HG03460 (cell line): ENCODE measurements around the gene MED8.
"Not testable (repeated sequence)": the region's sequence is repeated elsewhere in the genome, so short reads cannot be mapped to it uniquely, and the experiment has no call there.

Source experiments
- ATAC-seq: cut with Tn5 transposase; IDR thresholded peaks from one replicate; pipeline ENCODE4 v1.9.1; 2021; ENCODE audit not compliant: unreplicated experiment

Gene MED8

DNA sequence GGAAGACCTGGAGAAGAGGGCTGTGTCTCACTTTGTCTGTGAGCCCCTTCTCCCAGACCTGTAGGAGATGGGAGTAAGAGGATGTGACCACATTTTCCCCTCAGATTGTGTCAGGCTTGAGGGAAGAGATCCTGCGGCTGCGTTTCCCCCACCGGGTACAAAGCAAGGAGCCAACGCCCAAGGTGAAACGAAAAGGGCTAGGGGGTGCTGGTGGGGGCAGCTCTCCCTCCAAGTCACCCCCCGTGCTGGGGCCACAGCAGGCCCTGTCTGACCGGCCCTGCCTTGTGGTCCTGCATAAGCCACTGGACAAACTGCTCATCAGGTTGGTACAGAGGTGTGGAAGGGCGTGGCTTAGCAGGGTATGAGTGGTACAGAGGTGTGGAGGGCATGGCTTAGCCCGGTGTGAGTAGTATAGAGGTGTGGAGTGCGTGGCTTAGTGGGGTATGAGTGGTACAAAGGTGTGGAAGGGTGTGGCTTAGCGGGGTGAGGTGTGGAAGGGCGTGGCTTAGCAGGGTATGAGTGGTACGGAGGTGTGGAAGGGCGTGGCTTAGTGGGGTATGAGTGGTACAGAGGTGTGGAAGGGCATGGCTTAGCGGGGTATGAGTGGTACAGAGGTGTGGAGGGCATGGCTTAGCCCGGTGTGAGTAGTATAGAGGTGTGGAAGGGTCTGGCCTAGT lies 33.5 kb upstream of the MED8 start:
- ATAC-seq = no peak

DNA sequence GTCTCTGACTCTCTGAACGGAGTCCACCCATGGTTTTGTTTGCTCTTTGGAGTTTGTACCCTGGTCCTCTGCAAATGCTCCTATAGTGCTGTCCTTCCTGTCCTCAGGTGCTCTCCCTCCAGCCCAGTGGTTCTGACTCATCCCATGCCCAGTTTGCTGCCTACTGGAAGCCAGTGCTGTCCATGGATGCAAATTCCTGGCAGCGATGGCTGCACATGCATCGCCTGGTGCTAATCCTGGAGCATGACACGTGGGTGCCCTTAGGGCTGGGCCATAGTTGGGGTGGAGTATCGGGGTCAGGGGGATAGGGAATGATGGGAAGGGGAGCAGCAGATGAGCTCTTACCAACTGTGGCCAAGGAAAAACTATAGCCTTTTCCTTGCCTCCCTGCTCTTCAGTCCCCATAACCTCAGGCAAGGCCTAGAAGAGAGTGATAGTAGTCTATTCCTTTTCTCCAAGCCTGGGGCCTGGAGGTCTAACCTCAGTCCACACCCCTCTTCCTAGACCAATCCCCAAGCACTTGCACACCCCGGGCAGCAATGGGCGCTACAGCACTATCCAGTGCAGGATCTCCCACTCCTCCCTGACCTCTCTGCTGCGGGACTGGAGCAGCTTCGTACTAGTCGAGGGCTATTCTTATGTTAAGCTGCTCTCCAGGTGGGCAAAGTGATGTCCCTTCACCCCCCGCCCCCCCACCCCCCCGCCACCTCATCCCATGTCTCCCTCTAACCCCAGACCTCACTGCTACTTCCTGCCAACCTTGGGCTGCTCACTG lies 32.6 kb upstream of the MED8 start:
- no peak for ATAC-seq

DNA sequence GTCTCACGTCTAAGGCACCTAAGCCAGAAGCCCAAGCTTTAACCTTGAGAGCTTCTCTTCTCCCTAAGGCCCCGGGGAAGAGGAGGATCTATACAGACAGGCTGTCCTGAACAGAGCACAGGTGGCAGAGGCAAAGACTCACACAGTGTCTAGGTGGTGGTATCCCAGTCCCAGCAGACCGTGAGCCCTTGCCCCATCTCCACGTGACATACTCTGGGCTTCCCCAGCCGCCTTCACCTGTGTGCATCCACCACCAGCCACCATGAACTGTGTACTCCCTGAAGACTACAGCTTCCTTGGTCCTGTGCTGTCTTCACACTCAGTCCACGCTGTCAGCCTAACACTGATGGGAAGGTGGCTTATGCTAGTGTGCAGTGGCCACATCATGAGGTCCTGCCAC lies 31.8 kb upstream of the MED8 start:
- ATAC-seq = no peak

GRCh38 chr1:43420874-43421273 lies 31.3 kb upstream of the MED8 start:
- no peak for ATAC-seq

GRCh38 chr1:43419627-43420425 lies 30.2 kb upstream of the MED8 start:
- ATAC-seq = no peak

DNA sequence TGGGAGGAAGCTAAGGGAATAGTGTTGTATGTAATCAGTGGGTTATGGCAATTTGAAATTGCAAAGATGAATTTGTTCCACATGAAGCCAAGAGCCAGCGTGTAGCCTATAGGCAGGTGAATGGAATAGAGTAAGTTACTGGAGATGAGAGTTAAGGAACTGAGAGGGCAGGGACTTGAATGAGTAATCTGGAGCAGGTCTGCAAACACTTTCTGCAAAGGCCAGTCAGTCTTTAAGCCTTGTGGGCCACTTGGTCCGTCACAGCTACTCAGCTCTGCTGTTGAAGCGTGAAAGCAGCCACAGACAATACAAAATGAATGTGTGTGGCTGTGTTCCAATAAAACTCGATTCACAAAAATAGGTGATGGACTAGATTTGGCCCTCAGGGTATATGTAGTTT lies 29.3 kb upstream of the MED8 start:
- ATAC-seq = no peak

DNA sequence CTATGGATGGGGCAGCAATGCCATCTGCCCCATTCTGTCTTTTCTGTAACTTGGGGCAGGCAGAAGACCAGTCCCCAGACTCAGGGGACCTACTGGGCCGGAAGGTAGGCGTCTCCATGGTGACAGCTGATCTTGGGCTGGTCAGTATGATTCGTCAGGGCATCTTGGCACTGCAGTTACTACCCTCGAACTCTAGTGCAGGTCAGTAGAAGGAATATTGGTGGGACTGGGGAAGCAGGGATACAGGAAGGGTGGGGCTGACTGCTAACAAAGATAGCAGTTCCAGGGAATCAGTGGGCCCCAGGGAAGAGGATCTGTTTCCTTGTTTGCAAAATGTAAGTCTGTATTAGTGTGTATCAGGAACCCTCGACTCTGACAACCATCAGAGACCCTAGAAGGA lies 26.3 kb upstream of the MED8 start:
- ATAC-seq = no peak

DNA sequence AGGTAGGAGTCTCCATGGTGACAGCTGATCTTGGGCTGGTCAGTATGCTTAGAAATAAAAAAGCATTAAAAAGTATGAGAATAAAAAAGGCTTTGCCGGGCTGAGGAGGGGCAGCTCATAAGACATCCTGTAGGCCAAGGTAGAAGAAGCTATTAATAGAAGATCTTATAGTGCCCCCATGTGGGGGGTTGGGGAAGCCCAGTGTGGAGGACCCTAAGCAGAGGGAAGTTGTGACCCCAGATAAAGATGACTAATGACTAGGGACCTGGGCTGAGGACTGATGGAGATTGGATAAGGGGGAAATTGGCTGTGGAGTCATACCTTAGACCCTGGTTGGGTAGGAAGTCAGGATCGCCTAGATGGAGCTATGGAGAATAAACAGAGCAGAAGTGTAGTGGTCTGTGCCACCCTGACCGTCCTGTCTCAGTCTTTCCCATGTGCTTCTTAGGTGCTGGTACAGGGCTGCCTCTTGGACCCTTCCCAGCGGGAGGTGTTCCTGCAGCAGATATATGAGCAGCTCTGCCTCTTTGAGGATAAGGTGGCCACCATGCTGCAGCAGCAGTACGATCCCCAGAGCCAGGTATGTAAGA lies 25.1 kb upstream of the MED8 start:
- ATAC-seq = no peak

DNA sequence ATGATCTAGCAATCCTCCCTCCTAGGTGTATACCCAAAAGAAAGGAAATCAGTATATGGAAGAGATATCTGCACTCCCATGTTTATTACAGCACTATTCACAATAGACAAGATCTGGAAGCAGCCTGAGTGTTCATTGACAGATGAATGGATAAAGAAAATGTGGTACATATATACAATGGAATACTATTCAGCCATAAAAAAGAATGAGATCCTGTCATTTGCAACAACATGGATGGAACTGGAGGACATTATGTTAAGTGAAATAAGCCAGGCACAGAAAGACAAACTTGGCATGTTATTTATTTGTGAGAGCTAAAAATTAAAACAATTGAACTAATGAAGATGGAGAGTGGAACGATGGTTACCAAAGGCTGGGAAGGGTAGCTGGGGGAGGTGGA lies 23.8 kb upstream of the MED8 start:
- ATAC-seq = not testable (repeated sequence)

GRCh38 chr1:43410571-43410970 lies 21.0 kb upstream of the MED8 start:
- ATAC-seq = no peak

- no peak for ATAC-seq
These were observed 16.3 kb upstream of the MED8 start for GRCh38 chr1:43405876-43406234.

DNA sequence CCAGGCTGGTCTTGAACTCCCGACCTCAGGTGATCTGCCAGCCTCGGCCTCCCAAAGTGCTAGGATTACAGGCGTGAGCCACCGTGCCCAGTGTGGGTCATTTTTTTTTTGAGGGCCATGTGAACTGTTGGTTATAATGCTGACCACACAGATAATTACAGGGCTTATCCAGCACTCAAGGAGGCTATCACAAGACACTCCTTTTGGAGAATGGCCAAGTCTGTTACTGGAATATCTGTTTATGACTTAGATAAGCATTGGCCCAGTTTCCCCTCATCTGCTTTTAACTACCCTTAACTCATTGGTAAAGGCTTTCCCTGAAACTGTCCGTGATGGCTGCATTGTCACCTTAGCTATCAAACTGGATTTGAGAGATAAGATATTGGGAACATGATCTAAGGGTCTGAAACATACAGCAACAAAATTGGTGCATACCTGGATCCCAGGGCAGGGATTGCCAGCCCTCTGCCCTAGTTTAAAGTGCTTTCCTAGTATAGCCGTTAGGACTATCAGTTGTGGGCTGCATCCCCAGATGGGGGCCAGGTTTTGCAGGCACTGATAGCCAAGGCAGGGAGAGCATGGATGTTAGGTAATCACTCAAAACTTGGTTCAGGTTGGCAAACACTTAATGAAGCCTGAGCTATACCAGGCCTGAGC lies 15.7 kb upstream of the MED8 start:
- ATAC-seq = no peak

GRCh38 chr1:43404353-43404752 lies 14.8 kb upstream of the MED8 start:
- ATAC-seq = no peak

DNA sequence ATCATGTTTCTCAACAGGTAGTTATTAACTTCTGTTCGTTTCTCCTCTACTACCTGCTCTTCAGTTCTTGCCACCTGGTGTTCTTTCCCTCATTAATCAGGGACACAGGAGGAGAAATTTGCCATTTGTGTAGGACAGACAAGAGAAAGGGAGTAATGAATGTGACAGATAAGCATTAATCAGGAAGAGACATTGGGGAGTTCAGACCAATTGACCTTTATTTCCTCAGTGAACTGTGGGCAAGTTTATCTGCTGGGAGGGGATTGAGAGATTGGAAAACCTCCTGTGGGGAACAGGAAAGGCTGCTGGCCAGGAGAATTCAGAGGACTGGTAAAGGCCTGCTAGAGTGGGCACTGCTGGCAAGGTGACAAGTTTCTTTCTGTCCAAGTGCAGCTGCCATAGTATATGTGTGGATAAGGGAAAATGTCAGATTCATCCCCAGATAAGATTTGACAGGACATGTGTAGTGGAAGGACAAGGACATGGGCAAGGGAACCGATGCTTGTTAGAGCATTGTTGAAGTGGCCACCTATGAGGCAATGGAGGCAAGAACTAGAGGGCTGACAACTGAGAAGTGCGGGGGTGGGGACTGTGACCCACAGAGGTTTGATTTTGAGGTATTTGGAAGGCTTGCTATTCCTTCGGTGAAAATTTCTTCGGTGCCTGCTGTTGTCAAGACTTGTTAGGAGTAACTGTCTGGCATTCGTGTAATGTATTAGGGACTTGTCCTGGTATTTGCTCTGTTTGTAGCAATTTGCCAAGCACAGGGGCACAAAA lies 12.7 kb upstream of the MED8 start:
- ATAC-seq = no peak

DNA sequence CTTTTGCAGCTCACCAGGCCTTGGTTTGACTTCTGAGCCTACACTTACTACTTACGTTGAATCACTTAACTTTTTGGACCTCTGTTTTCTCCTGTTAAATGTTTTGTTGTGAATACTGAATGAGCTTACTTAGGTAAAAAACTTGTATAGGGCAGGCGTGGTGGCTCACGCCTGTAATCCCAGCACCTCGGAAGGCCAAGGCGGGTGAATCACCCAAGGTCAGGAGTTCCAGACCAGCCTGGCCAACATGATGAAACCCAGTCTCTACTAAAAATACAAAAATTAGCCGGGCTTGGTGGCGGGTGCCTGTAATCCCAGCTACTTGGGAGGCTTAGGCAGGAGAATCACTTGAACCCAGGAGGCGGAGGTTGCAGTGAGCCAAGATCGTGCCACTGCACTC lies 10.8 kb upstream of the MED8 start:
- not testable (repeated sequence) for ATAC-seq

DNA sequence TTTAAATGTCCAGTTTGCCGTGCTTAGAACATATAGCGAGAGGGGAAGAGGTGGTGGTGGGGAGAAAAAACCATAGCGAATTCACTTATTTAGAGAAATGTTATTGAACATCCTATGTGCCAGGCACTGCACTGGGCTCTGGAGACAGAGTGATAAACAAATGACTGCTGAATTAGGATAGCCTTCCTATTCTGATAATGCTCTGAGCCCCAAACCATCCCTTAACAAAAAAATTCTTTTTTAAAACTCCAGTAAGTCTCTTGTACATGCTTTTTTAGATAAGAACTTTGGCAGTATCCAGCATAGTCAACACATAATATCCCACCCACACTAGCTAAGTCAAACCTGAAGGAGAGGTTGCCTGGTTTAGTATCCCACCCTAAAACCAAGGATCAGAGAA lies 8.6 kb upstream of the MED8 start:
- ATAC-seq = no peak

GRCh38 chr1:43396059-43396458 lies 6.5 kb upstream of the MED8 start:
- ATAC-seq = no peak

- no peak for ATAC-seq
These were observed 5.9 kb upstream of the MED8 start for GRCh38 chr1:43395523-43395922.

DNA sequence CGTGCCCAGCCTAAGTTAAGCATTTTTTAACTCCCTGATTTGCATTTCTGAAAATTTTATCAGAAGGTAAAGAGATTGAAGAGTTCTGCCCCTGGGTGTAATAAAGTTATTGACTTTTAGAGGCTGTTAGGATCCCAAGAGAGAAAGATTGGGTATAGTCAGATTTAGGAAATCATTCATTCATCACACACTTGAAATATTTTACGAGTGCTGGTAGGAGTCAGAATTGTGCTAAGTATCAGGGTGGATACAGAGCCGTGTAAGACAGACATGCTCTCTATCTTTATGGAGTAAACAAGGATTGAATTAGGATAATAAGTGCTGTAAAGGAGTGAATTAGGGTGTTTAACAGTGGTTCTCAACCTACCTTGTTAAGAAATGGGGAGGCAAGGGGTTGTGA lies 3.1 kb upstream of the MED8 start:
- ATAC-seq = no peak

GRCh38 chr1:43388613-43389012 lies 987 bp downstream of the MED8 start:
- ATAC-seq = no peak
